ENCODE measurements around the gene ZCCHC14.

GRCh38 chr16:87388818-87389134 lies 104.0 kb downstream of the ZCCHC14 start:
- no peak for TF ChIP-seq CTCF (IDR thresholded peaks at IDR 0.05; ENCODE audit: low read length)
- no peak for TF ChIP-seq EZH2phosphoT487 (IDR thresholded peaks at IDR 0.05; ENCODE audit: low read length)
- TF ChIP-seq EZH2 (optimal IDR thresholded peaks at IDR 0.05; ENCODE audit: low read depth, low read length): no peak
